Ovary (tissue), 9 donors: ENCODE results near the gene ALG14. TPM values are rescaled to one million over a fixed set of nuclear protein-coding genes. Genes with fewer than 3 reads are reported as not detected.

Experiments used
- DNase-seq, 5 donors: peaks; one replicate each; pipeline ENCODE4 v3.0.0-alpha.2; 2019 to 2020
- H3K27ac ChIP-seq, 2 donors: fragments of 200-600 bp; one replicate each; pipeline versions ENCODE4 v1.5.1 to v1.8.0; 2019 to 2022
- H3K27me3 ChIP-seq: fragments of 200-600 bp; one replicate; pipeline ENCODE4 v1.8.0; 2022
- H3K36me3 ChIP-seq: fragments of 200-600 bp; sonication (generic); one replicate; pipeline ENCODE4 v1.5.1; 2019
- H3K4me1 ChIP-seq: one replicate; pipeline ENCODE4 v1.8.1; 2013; ENCODE audit warnings: mild to moderate bottlenecking, moderate library complexity; ENCODE audit not compliant: insufficient read depth
- H3K4me3 ChIP-seq: fragments of 200-600 bp; sonication (generic); one replicate; pipeline ENCODE4 v1.5.1; 2017
- H3K9me3 ChIP-seq, 2 donors: fragments of 200-600 bp in 1 of 2; sonication (generic) in 1 of 2; one replicate each; pipeline versions ENCODE4 v1.5.1 to v1.8.1; 2013 to 2019; ENCODE audit warnings: mild to moderate bottlenecking in 1 of 2, moderate library complexity in 1 of 2
- EP300 ChIP-seq: sonication (generic); formaldehyde crosslinking; IDR thresholded peaks from one replicate; pipeline ENCODE4 v1.6.1; 2017; ENCODE audit warnings: antibody characterized with exemption
- POLR2A ChIP-seq: fragments of 450-650 bp; IDR thresholded peaks from one replicate; pipeline ENCODE4 v1.6.1; 2017; ENCODE audit warnings: antibody characterized with exemption, mild to moderate bottlenecking, moderate library complexity
- WGBS, 3 donors: extraction: QIAGEN DNeasy Blood & Tissue Kit in 1 of 3; methylation state at CpG; one replicate each; pipeline versions ENCODE4 v1.1.5 to v1.1.7; 2013 to 2017; 5-methylcytosine and 5-hydroxymethylcytosine counted together
- intact Hi-C, 4 donors: fragments of 100-400 bp; cut with DNase I; formaldehyde crosslinking; loops; one replicate each; pipeline versions ENCODE4 v1.11.0 to v1.15.1; 2022 to 2023
- polyA plus RNA-seq, 2 donors: library from polyadenylated mRNA; stranded (reverse); fragments of 200-250 nt in 1 of 2; fragments of 350-450 nt in 1 of 2; fragmentation: Illumina TruSeq in 1 of 2; extraction: RNeasy Lipid Tissue Mini Kit (QIAGEN cat#74804) in 1 of 2; gene quantifications; one replicate each; pipeline ENCODE4 v1.2.3, GENCODE V29; 2013 to 2014
- total RNA-seq, 7 donors: library from RNA; depleted of rRNA in 2 of 7; stranded (reverse); fragments of >200 nt in 2 of 7; fragmentation: NEBNext Ultra II Directional in 3 of 7; extraction: Animal tissue kit (Norgen Biotek cat#: 25700) in 3 of 7; gene quantifications; one replicate each; pipeline versions ENCODE4 v1.1.0 to v1.2.4, GENCODE V29; 2016 to 2023
- TF ChIP-seq, protein P1 (sequence below), 3 donors: fragments of 450-650 bp in 2 of 3; fragments of 200-600 bp in 1 of 3; IDR thresholded peaks; one replicate each; pipeline versions ENCODE4 v1.5.1 to v1.8.0; 2016 to 2022; ENCODE audit warnings: antibody characterized with exemption in 3 of 3, mild to moderate bottlenecking in 1 of 3
- donor health status: DM: no; HTN: no; CAD: no; lungs with moderate emphysema.
- donor health status: DM: no; HTN: no; CAD: no.
- donor health status: Bipolar disorder and iron deficiency.
- donor health status: DM: yes; HTN: yes; CAD: no.
- donor health status: DM: no; HTN: no; CAD: no.
- donor health status: DM: yes; HTN: yes; CAD: no.

Gene ALG14
- total and polyA plus RNA-seq, 9 donors: 1.2 to 16.3 (median 3.6) TPM

DNA sequence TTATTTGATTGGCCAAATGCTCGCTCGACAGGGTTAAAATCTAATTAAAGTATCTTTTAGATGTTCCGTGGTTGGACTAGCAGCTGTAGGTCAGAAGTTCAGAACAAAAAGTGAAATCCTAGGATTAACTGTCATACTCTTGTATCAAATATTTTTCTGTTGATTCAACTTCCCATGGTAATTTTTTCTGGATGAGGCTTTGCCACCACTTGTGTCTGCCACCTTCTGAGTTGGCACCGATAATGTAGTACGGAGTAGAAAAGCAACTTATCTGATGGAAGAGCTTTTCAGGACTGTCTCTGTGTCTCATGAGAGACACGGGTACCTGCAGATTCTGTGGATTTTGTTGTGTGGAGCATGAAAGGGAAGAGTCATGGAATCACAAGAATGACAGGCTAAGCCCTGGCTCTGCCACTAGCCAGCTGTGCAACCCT lies 101.2 kb downstream of the ALG14 start:
- Histone ChIP-seq H3K36me3 (no peaks in the 10 kb centered on the region), H3K9me3 (no peaks in the 10 kb centered on the region), H3K4me3 (no peak overlapping the region), H3K27me3 (no peaks in the 10 kb centered on the region), H3K4me1 (peaks cover 3% of the 10 kb centered on the region), H3K27ac (no peak overlapping the region)
- TF ChIP-seq POLR2A (no peak), EP300 (no peak)
- TF ChIP-seq, protein P1, sequence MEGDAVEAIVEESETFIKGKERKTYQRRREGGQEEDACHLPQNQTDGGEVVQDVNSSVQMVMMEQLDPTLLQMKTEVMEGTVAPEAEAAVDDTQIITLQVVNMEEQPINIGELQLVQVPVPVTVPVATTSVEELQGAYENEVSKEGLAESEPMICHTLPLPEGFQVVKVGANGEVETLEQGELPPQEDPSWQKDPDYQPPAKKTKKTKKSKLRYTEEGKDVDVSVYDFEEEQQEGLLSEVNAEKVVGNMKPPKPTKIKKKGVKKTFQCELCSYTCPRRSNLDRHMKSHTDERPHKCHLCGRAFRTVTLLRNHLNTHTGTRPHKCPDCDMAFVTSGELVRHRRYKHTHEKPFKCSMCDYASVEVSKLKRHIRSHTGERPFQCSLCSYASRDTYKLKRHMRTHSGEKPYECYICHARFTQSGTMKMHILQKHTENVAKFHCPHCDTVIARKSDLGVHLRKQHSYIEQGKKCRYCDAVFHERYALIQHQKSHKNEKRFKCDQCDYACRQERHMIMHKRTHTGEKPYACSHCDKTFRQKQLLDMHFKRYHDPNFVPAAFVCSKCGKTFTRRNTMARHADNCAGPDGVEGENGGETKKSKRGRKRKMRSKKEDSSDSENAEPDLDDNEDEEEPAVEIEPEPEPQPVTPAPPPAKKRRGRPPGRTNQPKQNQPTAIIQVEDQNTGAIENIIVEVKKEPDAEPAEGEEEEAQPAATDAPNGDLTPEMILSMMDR (IDR thresholded peaks at IDR 0.05): no peak
- no peak for DNase-seq
- WGBS, 3 donors: 49 to 56% (median 49%) methylated on average over 6 of the region's 6 CpGs
- intact Hi-C loops: no loop called here

GRCh38 chr1:94970783-94971182 lies 102.0 kb downstream of the ALG14 start:
- WGBS, 3 donors: 84 to 88% (median 88%) methylated on average over 2 of the region's 2 CpGs
- no peak for DNase-seq
- H3K9me3 ChIP-seq: no peaks in the 10 kb centered on the region
- intact Hi-C loops: no loop called here
- TF ChIP-seq, protein P1 (IDR thresholded peaks at IDR 0.05): no peak
- TF ChIP-seq EP300 (no peak), POLR2A (no peak)
- no peaks in the 10 kb centered on the region for H3K36me3 ChIP-seq
- H3K4me1 ChIP-seq: peaks cover 3% of the 10 kb centered on the region
- H3K27me3 ChIP-seq: no peaks in the 10 kb centered on the region
- H3K4me3 ChIP-seq: no peak overlapping the region
- no peak overlapping the region for H3K27ac ChIP-seq

DNA sequence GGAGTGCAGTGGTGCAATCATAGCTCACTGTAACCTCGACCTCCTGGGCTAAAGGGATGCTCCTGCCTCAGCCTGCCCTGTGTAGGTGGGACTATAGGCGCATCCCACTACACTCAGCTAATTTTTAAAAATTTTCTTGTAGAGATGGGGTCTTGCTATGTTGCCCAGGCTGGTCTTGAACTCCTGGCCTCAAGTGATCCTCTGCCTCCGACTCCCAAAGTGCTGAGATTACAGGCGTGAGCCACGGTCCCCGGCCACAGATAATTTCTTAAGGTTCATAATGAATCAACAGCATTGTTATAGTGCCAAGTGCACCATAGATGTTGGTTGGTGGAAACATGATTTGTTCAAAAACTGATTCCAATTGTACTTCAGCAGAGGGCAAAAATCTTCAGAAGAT lies 103.6 kb downstream of the ALG14 start:
- H3K27ac ChIP-seq: no peak overlapping the region
- DNase-seq: no peak
- TF ChIP-seq EP300: no peak
- no peak for TF ChIP-seq POLR2A
- TF ChIP-seq, protein P1 (IDR thresholded peaks at IDR 0.05): no peak
- peaks cover 3% of the 10 kb centered on the region for H3K4me1 ChIP-seq
- H3K9me3 ChIP-seq: no peaks in the 10 kb centered on the region
- intact Hi-C loops: no loop called here
- H3K27me3 ChIP-seq: no peaks in the 10 kb centered on the region
- no peaks in the 10 kb centered on the region for H3K36me3 ChIP-seq
- WGBS, 3 donors: 96 to 97% (median 96%) methylated on average over 6 of the region's 6 CpGs
- no peak overlapping the region for H3K4me3 ChIP-seq

GRCh38 chr1:94966033-94966432 lies 106.7 kb downstream of the ALG14 start:
- Histone ChIP-seq H3K27me3 (no peaks in the 10 kb centered on the region), H3K4me1 (peaks cover 5% of the 10 kb centered on the region), H3K36me3 (no peaks in the 10 kb centered on the region), H3K9me3 (no peaks in the 10 kb centered on the region), H3K27ac (no peak overlapping the region), H3K4me3 (no peak overlapping the region)
- TF ChIP-seq POLR2A (no peak), EP300 (no peak)
- TF ChIP-seq, protein P1 (IDR thresholded peaks at IDR 0.05): no peak
- WGBS, 3 donors: 84 to 85% (median 85%) methylated on average over 1 of the region's 1 CpG
- intact Hi-C loops: no loop called here
- DNase-seq: no peak

GRCh38 chr1:94963864-94964263 lies 108.9 kb downstream of the ALG14 start:
- DNase-seq: no peak
- peaks cover 5% of the 10 kb centered on the region for H3K4me1 ChIP-seq
- H3K4me3 ChIP-seq: no peak overlapping the region
- H3K27ac ChIP-seq: peak overlapping the region in 1 of 2 donors; percentile 91
- no peak for TF ChIP-seq POLR2A
- no peak for TF ChIP-seq EP300
- TF ChIP-seq, protein P1 (IDR thresholded peaks at IDR 0.05): no peak
- no peaks in the 10 kb centered on the region for H3K36me3 ChIP-seq
- WGBS, 3 donors: 78 to 83% (median 80%) methylated on average over 8 of the region's 8 CpGs
- H3K9me3 ChIP-seq: no peaks in the 10 kb centered on the region
- H3K27me3 ChIP-seq: no peaks in the 10 kb centered on the region
- intact Hi-C loops: no loop called here
